GM12878 (cell line): ENCODE results near the gene LGALS13. TPM values are rescaled to one million over a fixed set of nuclear protein-coding genes. Genes with fewer than 3 reads are reported as not detected.

Experiments used
- ATAC-seq: fragments of 200-7000 bp; cut with Tn5 transposase; 3 replicates; pipeline ENCODE4 v1.9.1; 2020; ENCODE audit warnings: mild to moderate bottlenecking, moderate library complexity
- BruUV-seq: library from RNA; stranded (reverse); fragments of 400-500 nt; replicated peaks from 2 replicates; lab custom pipeline; 2021; lab: Mats Ljungman, UMichigan
- CTCF ChIA-PET: fragments of 300-600 bp; sonication (Branson Sonifier 250); formaldehyde crosslinking; extraction: SDS; loops from one replicate; lab custom pipeline; 2021; ENCODE audit warnings: inconsistent platforms; lab: Yijun Ruan, JAX
- POLR2A ChIA-PET: fragments of 350-600 bp; formaldehyde crosslinking; extraction: SDS; loops from one replicate; lab custom pipeline; 2021; ENCODE audit warnings: inconsistent platforms; lab: Charles Lee
- RAD21 ChIA-PET: fragments of 300-600 bp; sonication (Branson Sonifier 250); formaldehyde crosslinking; loops from one replicate; lab custom pipeline; 2023; ENCODE audit warnings: antibody characterized with exemption; ENCODE audit not compliant: unreplicated experiment; lab: Charles Lee
- SMC1A ChIA-PET: fragments of 300-600 bp; sonication (Branson Sonifier 250); formaldehyde crosslinking; loops from one replicate; lab custom pipeline; 2023; ENCODE audit not compliant: unreplicated experiment, uncharacterized antibody; lab: Charles Lee
- DNase-seq: peaks from one replicate; pipeline ENCODE4 v3.0.0-alpha.2; 2011; ENCODE audit warnings: low read depth, low spot score
- FAIRE-seq: peaks from 3 replicates; lab custom pipeline; 2011; peaks lifted over from hg19 to GRCh38; lab: Jason Lieb, UNC
- H2AFZ ChIP-seq: 2 replicates; pipeline ENCODE4 v1.6.0; 2011; ENCODE audit warnings: low read depth, low read length, control low read depth; ENCODE audit not compliant: control insufficient read depth
- H3K27ac ChIP-seq: 2 replicates; pipeline ENCODE4 v1.5.1; 2011; ENCODE audit warnings: control low read depth; ENCODE audit not compliant: control insufficient read depth, insufficient read depth
- H3K27me3 ChIP-seq, 2 experiments: replicated peaks in 1 of 2; 2 replicates each; pipeline versions ENCODE4 v1.6.0 to v1.6.1; 2011; ENCODE audit warnings: low read length in 1 of 2; ENCODE audit not compliant: control insufficient read depth in 2 of 2, insufficient read depth in 2 of 2
- H3K36me3 ChIP-seq, 2 experiments: 2 replicates each; pipeline ENCODE4 v1.5.1; 2011; ENCODE audit warnings: low read length in 1 of 2; ENCODE audit not compliant: control insufficient read depth in 2 of 2, insufficient read depth in 2 of 2
- H3K4me1 ChIP-seq: 2 replicates; pipeline ENCODE4 v1.6.1; 2011; ENCODE audit warnings: mild to moderate bottlenecking, low read length, moderate library complexity, mixed read lengths; ENCODE audit not compliant: control insufficient read depth, insufficient read depth
- H3K4me2 ChIP-seq: 2 replicates; pipeline ENCODE4 v1.6.0; 2011; ENCODE audit warnings: control low read depth; ENCODE audit not compliant: control insufficient read depth, insufficient read depth
- H3K4me3 ChIP-seq: fragments of 200-600 bp; sonication (generic); 2 replicates; pipeline ENCODE4 v1.5.1; 2016
- H3K79me2 ChIP-seq: 2 replicates; pipeline ENCODE4 v1.6.0; 2011; ENCODE audit warnings: low read length; ENCODE audit not compliant: control insufficient read depth, insufficient read depth
- H3K9ac ChIP-seq: 2 replicates; pipeline ENCODE4 v1.8.0; 2011; ENCODE audit warnings: low read length, control low read depth, mixed read lengths; ENCODE audit not compliant: control insufficient read depth, insufficient read depth
- H3K9me3 ChIP-seq: replicated peaks from 3 replicates; pipeline ENCODE4 v1.5.1; 2011; ENCODE audit warnings: mild to moderate bottlenecking, low read length; ENCODE audit not compliant: control insufficient read depth, insufficient read depth
- H4K20me1 ChIP-seq: 2 replicates; pipeline ENCODE4 v1.6.0; 2011; ENCODE audit not compliant: control insufficient read depth, insufficient read depth
- EED ChIP-seq: sonication (generic); IDR thresholded peaks from 2 replicates; pipeline ENCODE4 v1.6.1; 2016; ENCODE audit warnings: antibody characterized with exemption, low read depth
- KLF5 ChIP-seq: fragments of 450-650 bp; IDR thresholded peaks from 2 replicates; pipeline ENCODE4 v1.6.1; 2014; ENCODE audit warnings: mild to moderate bottlenecking; ENCODE audit not compliant: partially characterized antibody
- RAD51 ChIP-seq: fragments of 450-650 bp; IDR thresholded peaks from 2 replicates; pipeline ENCODE4 v1.6.1; 2016; ENCODE audit warnings: moderate library complexity, mild to moderate bottlenecking, inconsistent platforms
- SMAD5 ChIP-seq: IDR thresholded peaks from 2 replicates; pipeline ENCODE4 v1.6.1; 2016; ENCODE audit warnings: antibody characterized with exemption, low read depth
- ZBTB33 ChIP-seq: fragments of 450-650 bp; IDR thresholded peaks from 2 replicates; pipeline ENCODE4 v1.6.1; 2017; ENCODE audit warnings: mild to moderate bottlenecking
- ZNF274 ChIP-seq: IDR thresholded peaks from one replicate; pipeline ENCODE4 v1.8.0; 2011; ENCODE audit not compliant: insufficient read length, insufficient read depth
- WGBS: methylation state at CpG from one replicate; pipeline ENCODE4 v1.1.6; 2016; ENCODE audit warnings: low lambda C conversion rate; ENCODE audit not compliant: insufficient replicate concordance, insufficient coverage; ENCODE audit errors: missing lambda C conversion rate; 5-methylcytosine and 5-hydroxymethylcytosine counted together
- in situ Hi-C: fragments of 300-500 bp; cut with MboI; formaldehyde crosslinking; loops from 9 replicates; pipeline ENCODE4 v1.14.3; 2018; ENCODE audit warnings: mixed read lengths
- intact Hi-C: fragments of 100-400 bp; cut with micrococcal nuclease; formaldehyde crosslinking; loops from one replicate; pipeline ENCODE4 v1.14.2; 2022; ENCODE audit not compliant: unreplicated experiment
- polyA plus RNA-seq, 11 experiments: library from polyadenylated mRNA; depleted of rRNA in 4 of 11; unstranded in 6 of 11; stranded (reverse) in 5 of 11; fragments of >200 nt; fragmentation: Nextera tagmentation in 4 of 11; fragmentation: Illumina TruSeq in 1 of 11; extraction: Ambion mirVana in 4 of 11; extraction: Trizol in 1 of 11; gene quantifications; 1 replicate in 1 of 11; 2 replicates in 10 of 11; pipeline versions ENCODE4 v1.2.1 to v1.2.3, GENCODE V29; 2011 to 2016; ENCODE audit warnings: inconsistent platforms in 2 of 11, missing spikeins in 2 of 11, low read depth in 1 of 11
- total RNA-seq, 4 experiments: library from RNA; depleted of rRNA in 3 of 4; stranded (reverse); fragments of >200 nt in 3 of 4; fragmentation: Illumina TruSeq in 1 of 4; extraction: Trizol in 1 of 4; gene quantifications; 2 replicates each; pipeline versions ENCODE4 v1.2.1 to v1.2.3, GENCODE V29; 2013 to 2021

Gene LGALS13
- total and polyA plus RNA-seq, 10 of the 15 experiments (the other 5 are each of a cell fraction or from before 2014, with no cell fraction given): not detected

- TF ChIP-seq EED (no peak), ZBTB33 (no peak), SMAD5 (no peak), KLF5 (no peak)
Observed at GRCh38 chr19:39637891-39638290, 35.6 kb downstream of the LGALS13 start (continued).

GRCh38 chr19:39641773-39642172 is 39.4 kb downstream of the LGALS13 start:
- H3K9me3 ChIP-seq: no peaks in the 10 kb centered on the region
- H3K27me3 ChIP-seq: 0 out of 4 replicates have a peak, but pooled peaks cover 0 to 1% of the 10 kb centered on the region in 2 experiments
- BruUV-seq: no TSS peak
- intact Hi-C loops: no loop called here
- H3K4me1 ChIP-seq: no peaks in the 10 kb centered on the region
- no peak overlapping the region for H2AFZ ChIP-seq
- ATAC-seq (no peak; the same call in 2 of the 3 replicates), FAIRE-seq (no peak), DNase-seq (no peak)
- WGBS: 0% methylated on average over 1 of the region's 1 CpG
- H4K20me1 ChIP-seq: no peaks in the 10 kb centered on the region
- ChIA-PET CTCF (no interaction called here), RAD21 (no interaction called here), SMC1A (no interaction called here), POLR2A (no interaction called here)
- no peak overlapping the region for H3K4me2 ChIP-seq
- in situ Hi-C loops: no loop called here
- no peak overlapping the region for H3K4me3 ChIP-seq
- H3K79me2 ChIP-seq: no peaks in the 10 kb centered on the region
- no peak overlapping the region for H3K9ac ChIP-seq
- TF ChIP-seq ZNF274: no peak
- peak; percentile 65; the same call in 1 of the 2 replicates for TF ChIP-seq RAD51
- no peak overlapping the region for H3K27ac ChIP-seq
- no peaks in the 10 kb centered on the region for H3K36me3 ChIP-seq
